ENCODE data around the gene TRPM2. TPM values are rescaled to one million over a fixed set of nuclear protein-coding genes. Genes with fewer than 3 reads are reported as not detected.

TRPM2 gene
- total RNA-seq, 6 experiments from 2014 or later, result 0.92 to 2.0 (median 1.2) TPM

DNA sequence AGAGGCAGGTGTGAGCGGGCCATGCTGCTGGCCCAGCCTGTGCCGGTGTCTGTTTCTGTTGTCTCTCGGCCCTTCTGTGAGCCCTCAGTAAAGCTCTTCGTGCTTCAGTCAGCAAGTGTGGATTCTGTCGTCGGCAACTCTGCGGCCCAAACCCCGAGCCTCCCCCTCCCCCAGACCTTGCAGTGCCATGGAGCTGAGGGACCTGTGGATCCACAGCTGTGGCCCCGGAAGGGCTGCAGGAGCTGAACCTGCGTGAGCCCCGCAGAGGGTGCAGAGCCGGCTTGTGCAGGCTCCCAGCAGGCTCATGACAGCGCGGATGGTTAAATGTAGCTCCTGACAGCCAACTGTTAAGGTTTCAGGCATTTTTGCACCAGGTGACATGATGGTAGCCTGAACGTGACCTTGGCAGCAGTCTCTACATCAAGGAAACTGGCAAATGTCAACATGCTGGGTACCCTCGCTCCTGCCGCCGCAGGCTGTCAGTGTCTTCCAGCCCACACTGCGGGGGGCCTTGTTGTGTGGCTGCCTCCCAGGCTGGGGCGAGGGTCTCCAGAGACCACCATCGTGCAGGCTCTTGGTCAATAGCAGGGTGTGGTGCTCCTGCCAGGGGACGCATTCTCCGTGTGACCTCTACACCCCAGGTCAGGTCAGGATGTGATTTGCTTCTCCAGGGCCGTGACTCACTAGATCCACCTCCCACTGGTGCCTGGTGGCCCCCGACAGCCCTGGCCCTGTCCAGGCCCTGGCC, 108.8 kb downstream of the TRPM2 start:
- no peaks in the 10 kb centered on the region for H3K36me3 ChIP-seq
- no peaks in the 10 kb centered on the region for H3K27me3 ChIP-seq
- H3K27ac ChIP-seq, result peak overlapping the region in 1 of 3 donors; percentile 88
- intact Hi-C loops (cut with DNase I), result no loop called here
- 100% methylated on average over 1 of the region's 25 CpGs for WGBS (ENCODE audit: insufficient coverage, low coverage, low lambda C conversion rate, missing lambda C conversion rate)
- TF ChIP-seq, protein P1, sequence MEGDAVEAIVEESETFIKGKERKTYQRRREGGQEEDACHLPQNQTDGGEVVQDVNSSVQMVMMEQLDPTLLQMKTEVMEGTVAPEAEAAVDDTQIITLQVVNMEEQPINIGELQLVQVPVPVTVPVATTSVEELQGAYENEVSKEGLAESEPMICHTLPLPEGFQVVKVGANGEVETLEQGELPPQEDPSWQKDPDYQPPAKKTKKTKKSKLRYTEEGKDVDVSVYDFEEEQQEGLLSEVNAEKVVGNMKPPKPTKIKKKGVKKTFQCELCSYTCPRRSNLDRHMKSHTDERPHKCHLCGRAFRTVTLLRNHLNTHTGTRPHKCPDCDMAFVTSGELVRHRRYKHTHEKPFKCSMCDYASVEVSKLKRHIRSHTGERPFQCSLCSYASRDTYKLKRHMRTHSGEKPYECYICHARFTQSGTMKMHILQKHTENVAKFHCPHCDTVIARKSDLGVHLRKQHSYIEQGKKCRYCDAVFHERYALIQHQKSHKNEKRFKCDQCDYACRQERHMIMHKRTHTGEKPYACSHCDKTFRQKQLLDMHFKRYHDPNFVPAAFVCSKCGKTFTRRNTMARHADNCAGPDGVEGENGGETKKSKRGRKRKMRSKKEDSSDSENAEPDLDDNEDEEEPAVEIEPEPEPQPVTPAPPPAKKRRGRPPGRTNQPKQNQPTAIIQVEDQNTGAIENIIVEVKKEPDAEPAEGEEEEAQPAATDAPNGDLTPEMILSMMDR (IDR thresholded peaks at IDR 0.05), result no peak
- no peak for TF ChIP-seq POLR2A (IDR thresholded peaks at IDR 0.05)
- no peak overlapping the region for H3K4me3 ChIP-seq
- no peak for ATAC-seq
- H3K9me3 ChIP-seq, result no peaks in the 10 kb centered on the region
- DNase-seq, result peak in 1 of 3 donors; percentile 44
- peaks cover 0 to 36% (median 13%) of the 10 kb centered on the region in 4 donors for H3K4me1 ChIP-seq

DNA sequence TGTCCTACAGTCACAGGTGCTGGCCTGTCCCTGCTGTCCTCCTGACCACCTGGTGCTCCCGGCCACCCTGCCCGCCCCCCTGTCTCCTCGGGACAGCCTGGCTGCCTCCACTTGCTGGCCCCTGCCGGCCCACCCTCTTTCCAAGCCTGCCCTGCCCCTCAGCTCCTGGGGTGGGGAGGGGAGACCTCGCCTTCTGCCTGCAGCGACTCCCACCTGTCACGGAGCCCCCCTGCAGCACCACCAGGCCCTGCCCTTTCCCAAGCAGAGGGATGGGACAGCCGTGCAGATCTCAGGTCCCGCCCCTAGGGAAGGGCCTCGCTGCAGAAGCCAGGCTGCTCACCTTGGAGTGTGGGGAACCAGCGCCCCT, 109.4 kb downstream of the TRPM2 start:
- Histone ChIP-seq H3K9me3 (no peaks in the 10 kb centered on the region), H3K4me3 (no peak overlapping the region), H3K4me1 (peaks cover 0 to 38% (median 16%) of the 10 kb centered on the region in 4 donors), H3K36me3 (no peaks in the 10 kb centered on the region), H3K27ac (no peak overlapping the region), H3K27me3 (no peaks in the 10 kb centered on the region)
- intact Hi-C loops (cut with DNase I), result no loop called here
- WGBS (ENCODE audit: insufficient coverage, low coverage, low lambda C conversion rate, missing lambda C conversion rate), result 100% methylated on average over 4 of the region's 11 CpGs
- DNase-seq (peak in 1 of 3 donors; percentile 45), ATAC-seq (no peak)
- TF ChIP-seq, protein P1 (IDR thresholded peaks at IDR 0.05), result no peak
- no peak for TF ChIP-seq POLR2A (IDR thresholded peaks at IDR 0.05)

DNA sequence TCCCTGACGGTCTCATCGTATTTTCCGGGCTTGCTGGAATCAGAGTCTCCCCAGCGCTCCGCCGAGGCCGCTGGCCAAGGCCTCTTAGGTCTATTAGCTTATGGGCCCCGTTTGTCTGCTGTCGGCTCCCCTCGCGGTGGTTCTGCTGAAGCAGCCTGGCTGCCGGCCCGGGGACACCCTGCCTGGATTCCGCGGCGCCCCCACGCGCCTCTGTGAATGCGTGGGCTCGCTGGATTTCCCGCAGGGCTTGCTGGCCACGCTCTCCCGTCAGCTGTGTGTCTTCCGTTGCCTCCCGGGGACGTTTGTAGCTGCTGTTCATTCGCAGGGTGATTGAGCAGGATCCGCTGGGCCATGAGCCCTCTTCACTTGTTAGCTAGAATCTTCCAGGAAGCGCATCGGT, 110.3 kb downstream of the TRPM2 start:
- no peak for TF ChIP-seq POLR2A (IDR thresholded peaks at IDR 0.05)
- TF ChIP-seq, protein P1 (IDR thresholded peaks at IDR 0.05), result no peak
- ATAC-seq, result no peak
- intact Hi-C loops (cut with DNase I), result no loop called here
- peaks cover 0 to 33% (median 13%) of the 10 kb centered on the region in 4 donors for H3K4me1 ChIP-seq
- H3K27ac ChIP-seq, result no peak overlapping the region
- no peak overlapping the region for H3K4me3 ChIP-seq
- H3K27me3 ChIP-seq, result no peaks in the 10 kb centered on the region
- H3K9me3 ChIP-seq, result no peaks in the 10 kb centered on the region
- 82% methylated on average over 10 of the region's 30 CpGs for WGBS (ENCODE audit: insufficient coverage, low coverage, low lambda C conversion rate, missing lambda C conversion rate)
- DNase-seq, result no peak
- H3K36me3 ChIP-seq, result no peaks in the 10 kb centered on the region

DNA sequence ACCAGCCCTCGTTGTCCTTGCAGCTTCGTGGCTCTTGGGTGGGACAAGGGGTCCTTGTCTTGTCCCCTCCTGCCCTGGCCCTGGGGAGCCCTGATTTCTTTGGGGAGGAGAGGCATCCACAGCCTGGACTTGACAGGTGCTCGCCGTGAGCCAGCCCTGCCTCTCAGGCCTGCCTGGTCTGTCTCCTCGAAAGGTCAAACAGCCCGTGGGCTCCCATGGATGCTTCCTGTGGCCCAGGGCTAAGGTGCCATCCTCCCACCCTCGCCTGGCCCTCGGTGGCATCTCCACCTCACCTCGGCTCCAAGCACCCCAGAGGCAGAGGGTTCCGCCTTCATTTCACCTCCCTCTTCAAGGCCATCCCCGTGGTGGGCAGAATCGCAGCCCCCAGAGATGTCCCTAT, 110.9 kb downstream of the TRPM2 start:
- no peaks in the 10 kb centered on the region for H3K27me3 ChIP-seq
- H3K4me3 ChIP-seq, result no peak overlapping the region
- TF ChIP-seq POLR2A (IDR thresholded peaks at IDR 0.05), result no peak
- TF ChIP-seq, protein P1 (IDR thresholded peaks at IDR 0.05), result no peak
- no peak overlapping the region for H3K27ac ChIP-seq
- peaks cover 0 to 27% (median 11%) of the 10 kb centered on the region in 4 donors for H3K4me1 ChIP-seq
- H3K36me3 ChIP-seq, result no peaks in the 10 kb centered on the region
- DNase-seq (no peak), ATAC-seq (no peak)
- no peaks in the 10 kb centered on the region for H3K9me3 ChIP-seq
- no CpG with 5 or more reads among the region's 12 CpGs for WGBS (ENCODE audit: insufficient coverage, low coverage, low lambda C conversion rate, missing lambda C conversion rate)
- intact Hi-C loops (cut with DNase I), result no loop called here
